HepG2 (cell line): ENCODE data around the gene TBC1D20. TPM values are rescaled to one million over a fixed set of nuclear protein-coding genes. Genes with fewer than 3 reads are reported as not detected.

Experiments
- ATAC-seq: fragments of 200-7000 bp; cut with Tn5 transposase; 3 replicates; pipeline ENCODE4 v1.9.1; 2020; ENCODE audit warnings: mild to moderate bottlenecking, moderate library complexity
- BruUV-seq: library from RNA; stranded (reverse); fragments of 400-500 nt; replicated peaks from 2 replicates; lab custom pipeline; 2021; lab: Mats Ljungman, UMichigan
- CTCF ChIA-PET: fragments of 300-600 bp; formaldehyde crosslinking; extraction: SDS; loops from one replicate; lab custom pipeline; 2021; ENCODE audit warnings: low total read pairs, inconsistent platforms, low intra/inter-chr PET ratio; lab: Yijun Ruan, JAX
- POLR2A ChIA-PET: fragments of 350-600 bp; sonication (Branson Sonifier 250); formaldehyde crosslinking; loops from one replicate; lab custom pipeline; 2020; ENCODE audit warnings: antibody characterized with exemption, inconsistent platforms; lab: Yijun Ruan, JAX
- DNase-seq: peaks from one replicate; pipeline ENCODE4 v3.0.0-alpha.2; 2015; ENCODE audit warnings: low spot score
- FAIRE-seq: peaks from 3 replicates; lab custom pipeline; 2011; peaks lifted over from hg19 to GRCh38; lab: Jason Lieb, UNC
- H2AFZ ChIP-seq: one replicate; pipeline ENCODE4 v1.6.1; 2011; ENCODE audit warnings: low read length, inconsistent platforms
- H3K27ac ChIP-seq: fragments of 300-600 bp; 3 replicates; pipeline ENCODE4 v1.8.0; 2011; ENCODE audit warnings: mixed run types, mild to moderate bottlenecking, mixed read lengths, low read length, inconsistent platforms; ENCODE audit not compliant: insufficient read depth; ENCODE audit errors: extremely low read length
- H3K27me3 ChIP-seq, 2 experiments: fragments of 200-600 bp in 1 of 2; 2 replicates in 1 of 2; 3 replicates in 1 of 2; pipeline versions ENCODE4 v1.6.0 to v1.8.0; 2011; ENCODE audit warnings: low read length in 2 of 2, mild to moderate bottlenecking in 2 of 2, moderate library complexity in 2 of 2, inconsistent platforms in 1 of 2; ENCODE audit not compliant: insufficient read depth in 2 of 2, control insufficient read depth in 1 of 2
- H3K36me3 ChIP-seq, 2 experiments: fragments of 200-600 bp in 1 of 2; replicated peaks in 1 of 2; 2 replicates in 1 of 2; 3 replicates in 1 of 2; pipeline versions ENCODE4 v1.5.1 to v1.8.0; 2011; ENCODE audit warnings: low read length in 2 of 2, inconsistent platforms in 1 of 2; ENCODE audit not compliant: insufficient read depth in 2 of 2, control insufficient read depth in 1 of 2
- H3K4me1 ChIP-seq: 2 replicates; pipeline ENCODE4 v1.5.1; 2012; ENCODE audit warnings: low read length, inconsistent platforms; ENCODE audit not compliant: insufficient read depth
- H3K4me2 ChIP-seq: 2 replicates; pipeline ENCODE4 v1.6.0; 2011; ENCODE audit warnings: low read depth, low read length, inconsistent platforms
- H3K4me3 ChIP-seq, 3 experiments: fragments of 200-600 bp in 1 of 3; sonication (generic), shearing (Covaris generic) in 1 of 3; replicated peaks in 1 of 3; 2 replicates each; pipeline ENCODE4 v1.5.1; 2011 to 2016; ENCODE audit warnings: low read length in 3 of 3, inconsistent platforms in 2 of 3, low read depth in 2 of 3, mild to moderate bottlenecking in 2 of 3, control low read depth in 1 of 3, mixed read lengths in 1 of 3; ENCODE audit not compliant: insufficient read depth in 1 of 3
- H3K79me2 ChIP-seq: one replicate; pipeline ENCODE4 v1.6.1; 2011; ENCODE audit warnings: low read length, inconsistent platforms; ENCODE audit not compliant: insufficient read depth
- H3K9ac ChIP-seq: 2 replicates; pipeline ENCODE4 v1.6.0; 2011; ENCODE audit warnings: mild to moderate bottlenecking, low read depth, low read length, inconsistent platforms; ENCODE audit not compliant: insufficient read depth
- H3K9me3 ChIP-seq: 2 replicates; pipeline ENCODE4 v1.5.1; 2012; ENCODE audit warnings: mild to moderate bottlenecking, low read length
- H4K20me1 ChIP-seq: 2 replicates; pipeline ENCODE4 v1.6.0; 2011; ENCODE audit warnings: inconsistent platforms, mild to moderate bottlenecking, low read length, moderate library complexity; ENCODE audit not compliant: insufficient read depth
- EED ChIP-seq: sonication (generic); formaldehyde crosslinking; IDR thresholded peaks from 2 replicates; pipeline ENCODE4 v1.5.0; 2020; ENCODE audit warnings: mild to moderate bottlenecking, missing genetic modification reagents
- HES4 ChIP-seq: sonication (generic); formaldehyde crosslinking; IDR thresholded peaks from 2 replicates; pipeline ENCODE4 v1.9.0; 2021; ENCODE audit warnings: mild to moderate bottlenecking, missing genetic modification reagents, borderline replicate concordance
- MAZ ChIP-seq, 2 experiments: sonication (generic) in 1 of 2; formaldehyde crosslinking in 1 of 2; IDR thresholded peaks; 2 replicates each; pipeline versions ENCODE4 v1.5.0 to v1.6.1; 2012 to 2020; ENCODE audit warnings: low read depth in 2 of 2, mild to moderate bottlenecking in 2 of 2, borderline replicate concordance in 1 of 2, improper control_type of control experiment in 1 of 2, low read length in 1 of 2, missing genetic modification reagents in 1 of 2, moderate library complexity in 1 of 2
- SP5 ChIP-seq: IDR thresholded peaks from 2 replicates; pipeline ENCODE4 v1.6.1; 2016; ENCODE audit warnings: low read depth, borderline replicate concordance
- ZFX ChIP-seq: sonication (generic); formaldehyde crosslinking; IDR thresholded peaks from 2 replicates; pipeline ENCODE4 v1.4.0; 2020; ENCODE audit warnings: mild to moderate bottlenecking, low read depth, missing genetic modification reagents, moderate library complexity
- ZNF207 ChIP-seq: fragments of 450-650 bp; IDR thresholded peaks from 2 replicates; pipeline ENCODE4 v1.6.1; 2016; ENCODE audit warnings: antibody characterized with exemption, borderline replicate concordance
- ZNF629 ChIP-seq: sonication (generic); formaldehyde crosslinking; conservative IDR thresholded peaks from 2 replicates; pipeline ENCODE4 v1.5.0; 2020; ENCODE audit warnings: missing genetic modification reagents
- ZSCAN31 ChIP-seq: sonication (generic); formaldehyde crosslinking; IDR thresholded peaks from 2 replicates; pipeline ENCODE4 v1.5.0; 2020; ENCODE audit warnings: low read depth, mild to moderate bottlenecking, missing genetic modification reagents
- WGBS: methylation state at CpG from one replicate; pipeline ENCODE4 v1.1.6; 2017; ENCODE audit warnings: low lambda C conversion rate; 5-methylcytosine and 5-hydroxymethylcytosine counted together
- in situ Hi-C: cut with HindIII; loops from 2 replicates; pipeline ENCODE4 v1.10.0; 2017; ENCODE audit warnings: low pct_unique_long_range_greater_than_20kb; ENCODE audit not compliant: extremely low pct_ligation_motif_present
- intact Hi-C: fragments of 100-400 bp; cut with micrococcal nuclease; formaldehyde crosslinking; loops from one replicate; pipeline ENCODE4 v1.10.0; 2022; ENCODE audit not compliant: unreplicated experiment
- polyA plus RNA-seq, 8 experiments: library from polyadenylated mRNA; depleted of rRNA in 3 of 8; stranded (reverse) in 7 of 8; unstranded in 1 of 8; fragments of >200 nt; fragmentation: Illumina TruSeq in 4 of 8; extraction: Trizol in 4 of 8; gene quantifications; 2 replicates each; pipeline versions ENCODE4 v1.2.1 to v1.2.3, GENCODE V29; 2011 to 2016; ENCODE audit warnings: low read depth in 4 of 8, missing spikeins in 1 of 8, mixed read lengths in 1 of 8; ENCODE audit not compliant: insufficient read depth in 1 of 8
- total RNA-seq, 5 experiments: library from RNA; depleted of rRNA; stranded (reverse); fragments of >200 nt; fragmentation: Illumina TruSeq; extraction: Trizol; gene quantifications; 2 replicates each; pipeline ENCODE4 v1.2.3, GENCODE V29; 2016; ENCODE audit warnings: low read depth in 1 of 5
- TF ChIP-seq, protein P1 (sequence below): sonication (generic); formaldehyde crosslinking; IDR thresholded peaks from 2 replicates; pipeline ENCODE4 v1.9.0; 2021; ENCODE audit warnings: missing genetic modification reagents, mild to moderate bottlenecking, borderline replicate concordance
- TF ChIP-seq, protein P2 (sequence below): sonication (generic); formaldehyde crosslinking; IDR thresholded peaks from 2 replicates; pipeline ENCODE4 v1.5.0; 2020; ENCODE audit warnings: missing genetic modification reagents

Gene TBC1D20
- total and polyA plus RNA-seq, 2 of the 13 experiments (the other 11 are each of a cell fraction or from before 2014, with no cell fraction given) = 36.6 to 47.1 TPM

DNA sequence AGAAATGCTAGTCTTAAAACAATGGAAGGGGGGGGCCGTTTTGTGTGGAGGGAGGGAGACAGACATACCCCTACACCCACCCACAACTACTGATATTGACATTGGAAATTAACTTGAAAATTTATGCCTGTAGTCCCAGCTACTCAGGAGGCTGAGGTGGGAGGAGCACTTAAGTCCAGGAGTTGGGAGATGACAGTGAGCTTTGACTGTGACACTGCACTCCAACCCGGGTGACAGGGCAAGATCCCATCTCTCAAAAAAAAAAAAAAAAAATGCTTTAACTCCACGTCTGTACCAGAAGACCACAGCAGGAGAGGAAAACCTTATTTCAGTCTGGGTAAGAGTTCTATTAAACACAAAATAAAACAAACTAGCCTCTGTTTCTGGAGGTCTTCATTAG is 2.2 kb downstream of the TBC1D20 start (continued):
- TF ChIP-seq SP5 = peak; percentile 53; the same call in 1 of the 2 replicates

DNA sequence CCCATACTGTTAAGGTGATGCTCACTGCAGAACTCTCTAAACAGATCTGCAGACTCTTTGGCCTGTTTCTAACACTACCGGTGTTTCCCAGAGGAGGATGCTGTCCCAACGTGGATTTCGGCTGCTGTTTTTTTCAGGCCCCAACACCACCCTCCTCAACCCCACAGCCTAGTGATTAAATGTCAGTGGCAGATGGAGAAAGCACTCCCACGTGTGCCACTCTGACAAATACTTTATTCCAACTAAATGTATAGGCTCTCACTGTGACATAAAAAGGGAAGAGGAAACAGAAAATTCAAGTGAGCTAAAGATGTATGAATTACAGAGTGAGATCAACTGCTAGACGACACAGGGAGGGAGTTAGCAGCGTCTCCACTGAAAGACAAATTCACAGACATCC is 3.6 kb downstream of the TBC1D20 start:
- in situ Hi-C loops = no loop called here
- TF ChIP-seq ZFX (no peak), EED (CRISPR knock-in tag) (no peak), ZNF207 (no peak), HES4 (CRISPR knock-in tag) (no peak), ZNF629 (CRISPR knock-in tag) (no peak), ZSCAN31 (no peak), MAZ (IDR thresholded peaks at IDR 0.05; ENCODE audit: borderline replicate concordance, low read depth, low read length) (no peak), MAZ (CRISPR knock-in tag; IDR thresholded peaks at IDR 0.05; ENCODE audit: low read depth) (no peak)
- TF ChIP-seq, protein P1, sequence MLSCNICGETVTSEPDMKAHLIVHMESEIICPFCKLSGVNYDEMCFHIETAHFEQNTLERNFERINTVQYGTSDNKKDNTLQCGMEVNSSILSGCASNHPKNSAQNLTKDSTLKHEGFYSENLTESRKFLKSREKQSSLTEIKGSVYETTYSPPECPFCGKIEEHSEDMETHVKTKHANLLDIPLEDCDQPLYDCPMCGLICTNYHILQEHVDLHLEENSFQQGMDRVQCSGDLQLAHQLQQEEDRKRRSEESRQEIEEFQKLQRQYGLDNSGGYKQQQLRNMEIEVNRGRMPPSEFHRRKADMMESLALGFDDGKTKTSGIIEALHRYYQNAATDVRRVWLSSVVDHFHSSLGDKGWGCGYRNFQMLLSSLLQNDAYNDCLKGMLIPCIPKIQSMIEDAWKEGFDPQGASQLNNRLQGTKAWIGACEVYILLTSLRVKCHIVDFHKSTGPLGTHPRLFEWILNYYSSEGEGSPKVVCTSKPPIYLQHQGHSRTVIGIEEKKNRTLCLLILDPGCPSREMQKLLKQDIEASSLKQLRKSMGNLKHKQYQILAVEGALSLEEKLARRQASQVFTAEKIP (CRISPR knock-in tag) = no peak
- TF ChIP-seq, protein P2, sequence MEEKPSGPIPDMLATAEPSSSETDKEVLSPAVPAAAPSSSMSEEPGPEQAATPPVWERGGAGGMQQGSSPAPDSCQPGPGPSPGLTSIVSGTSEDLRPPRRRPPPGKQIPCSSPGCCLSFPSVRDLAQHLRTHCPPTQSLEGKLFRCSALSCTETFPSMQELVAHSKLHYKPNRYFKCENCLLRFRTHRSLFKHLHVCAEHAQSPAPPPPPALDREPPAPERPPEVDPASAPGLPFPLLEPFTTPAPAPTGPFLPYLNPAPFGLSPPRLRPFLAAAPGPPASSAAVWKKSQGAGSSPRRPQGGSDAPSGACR (CRISPR knock-in tag) = no peak

More for the DNA sequence above, 3.6 kb downstream of the TBC1D20 start:
- Histone ChIP-seq H3K4me3 (no peak overlapping the region), H2AFZ (no peak overlapping the region), H3K4me2 (no peak overlapping the region), H3K9me3 (no peaks in the 10 kb centered on the region), H3K9ac (no peak overlapping the region), H3K27ac (no peak overlapping the region), H4K20me1 (peaks cover 38% of the 10 kb centered on the region), H3K4me1 (peaks cover 41% of the 10 kb centered on the region), H3K27me3 (no peaks in the 10 kb centered on the region; a peak in 1 of 5 replicates), H3K36me3 (peaks cover 4% of the 10 kb centered on the region in 2 experiments; a peak in 2 of 5 replicates), H3K79me2 (peaks cover 75% of the 10 kb centered on the region)
- FAIRE-seq (no peak), DNase-seq (no peak), ATAC-seq (no peak)
- POLR2A ChIA-PET = interaction anchor here (0.7 to 1.7 kb wide), 5 partner anchors 27 to 111 kb away, joined by 3 to 5 read pairs (median 4); partner anchors contain the start of genes NRSN2 and RBCK1
- BruUV-seq = no TSS peak
- WGBS = 87% methylated on average over 6 of the region's 6 CpGs
- intact Hi-C loops = no loop called here
- CTCF ChIA-PET = no interaction called here
